MM.1S (cell line): ENCODE data around the gene SIGLEC6.

Experiments used
- CTCF ChIP-seq: fragments of 300-600 bp; sonication (generic); IDR thresholded peaks from 2 replicates; pipeline ENCODE4 v1.5.1; 2016; ENCODE audit warnings: antibody characterized with exemption, low read length, mixed read lengths
- EZH2 ChIP-seq: fragments of 300-600 bp; sonication (generic); optimal IDR thresholded peaks from 2 replicates; pipeline ENCODE3; 2017; ENCODE audit warnings: low read depth, mild to moderate bottlenecking, antibody characterized with exemption, low read length, mixed read lengths

- TF ChIP-seq CTCF (no peak), EZH2 (no peak)
Measured at GRCh38 chr19:51501594-51502263, 29.7 kb downstream of the SIGLEC6 start, which contains the start of gene SIGLEC12.
